Sigmoid colon (tissue), 7 donors: Measurements from ENCODE around the gene NELFA. TPM values are rescaled to one million over a fixed set of nuclear protein-coding genes. Genes with fewer than 3 reads are reported as not detected.

Source experiments
- DNase-seq: peaks from one replicate; pipeline ENCODE4 v3.0.0-alpha.2; 2019
- H3K27ac ChIP-seq, 4 donors: fragments of 200-600 bp; sonication (generic); one replicate each; pipeline ENCODE4 v1.5.1; 2016 to 2019; ENCODE audit warnings: mild to moderate bottlenecking in 1 of 4
- H3K27me3 ChIP-seq, 3 donors: fragments of 200-600 bp; sonication (generic); one replicate each; pipeline ENCODE4 v1.5.1; 2019; ENCODE audit warnings: mild to moderate bottlenecking in 1 of 3
- H3K36me3 ChIP-seq, 4 donors: fragments of 200-600 bp; sonication (generic); one replicate each; pipeline ENCODE4 v1.5.1; 2016 to 2019
- H3K4me1 ChIP-seq, 4 donors: fragments of 200-600 bp; sonication (generic); one replicate each; pipeline ENCODE4 v1.5.1; 2017 to 2019
- H3K4me3 ChIP-seq, 4 donors: fragments of 200-600 bp; sonication (generic); one replicate each; pipeline ENCODE4 v1.5.1; 2017 to 2019; ENCODE audit warnings: mild to moderate bottlenecking in 2 of 4, moderate library complexity in 1 of 4
- H3K9me3 ChIP-seq, 4 donors: fragments of 200-600 bp in 3 of 4; sonication (generic) in 3 of 4; one replicate each; pipeline versions ENCODE4 v1.5.1 to v1.6.1; 2013 to 2019
- CTCF ChIP-seq, 4 experiments: fragments of 450-650 bp in 3 of 4; fragments of 200-600 bp in 1 of 4; IDR thresholded peaks; one replicate each; pipeline ENCODE4 v1.5.1; 2016 to 2019; ENCODE audit warnings: antibody characterized with exemption in 4 of 4, mild to moderate bottlenecking in 3 of 4, moderate library complexity in 2 of 4
- EP300 ChIP-seq, 4 donors: sonication (generic); formaldehyde crosslinking; IDR thresholded peaks; one replicate each; pipeline ENCODE4 v1.6.1; 2017; ENCODE audit warnings: antibody characterized with exemption in 4 of 4
- POLR2A ChIP-seq, 2 donors: fragments of 450-650 bp; IDR thresholded peaks; one replicate each; pipeline ENCODE4 v1.6.1; 2016; ENCODE audit warnings: antibody characterized with exemption in 2 of 2, mild to moderate bottlenecking in 2 of 2, moderate library complexity in 2 of 2
- POLR2AphosphoS5 ChIP-seq, 4 donors: sonication (generic); formaldehyde crosslinking; IDR thresholded peaks; one replicate each; pipeline ENCODE4 v1.6.1; 2017; ENCODE audit warnings: antibody characterized with exemption in 4 of 4
- WGBS, 2 donors: extraction: QIAGEN DNeasy Blood & Tissue Kit; methylation state at CpG; one replicate each; pipeline ENCODE4 v1.1.7; 2013; 5-methylcytosine and 5-hydroxymethylcytosine counted together
- intact Hi-C: fragments of 100-400 bp; cut with DNase I; formaldehyde crosslinking; loops from one replicate; pipeline ENCODE4 v1.15.1; 2023
- polyA plus RNA-seq, 3 donors: library from polyadenylated mRNA; stranded (reverse); fragments of 200-250 nt; gene quantifications; one replicate each; pipeline ENCODE4 v1.2.3, GENCODE V29; 2013
- total RNA-seq, 4 donors: library from RNA; depleted of rRNA; stranded (reverse); fragments of >200 nt; gene quantifications; one replicate each; pipeline ENCODE4 v1.1.0, GENCODE V29; 2016
- donor health status: healthy with polysubstance abuse.
- donor health status: Bipolar disorder and iron deficiency.
- donor health status: healthy.

Gene NELFA
- total and polyA plus RNA-seq, 7 donors, result 13.8 to 27.4 (median 15.3) TPM

GRCh38 chr4:1972414-1972813, 36.4 kb downstream of the NELFA start:
- no peak overlapping the region for H3K27ac ChIP-seq
- peaks cover 22 to 65% (median 32%) of the 10 kb centered on the region in 4 donors for H3K36me3 ChIP-seq
- no peaks in the 10 kb centered on the region for H3K9me3 ChIP-seq
- WGBS, 2 donors, result 95 to 97% methylated on average over 10 of the region's 10 CpGs
- no peaks in the 10 kb centered on the region for H3K27me3 ChIP-seq
- peak; percentile 40 for DNase-seq
- intact Hi-C loops, result no loop called here
- H3K4me3 ChIP-seq, result no peak overlapping the region
- H3K4me1 ChIP-seq, result no peaks in the 10 kb centered on the region
- TF ChIP-seq POLR2AphosphoS5 (IDR thresholded peaks at IDR 0.05) (no peak), CTCF (IDR thresholded peaks at IDR 0.05) (no peak), EP300 (IDR thresholded peaks at IDR 0.05) (no peak), POLR2A (IDR thresholded peaks at IDR 0.05) (no peak)

GRCh38 chr4:1971456-1972200, 37.1 kb downstream of the NELFA start:
- H3K27ac ChIP-seq, result no peak overlapping the region
- peak; percentile 44 for DNase-seq
- H3K9me3 ChIP-seq, result no peaks in the 10 kb centered on the region
- intact Hi-C loops, result no loop called here
- no peaks in the 10 kb centered on the region for H3K27me3 ChIP-seq
- 95% methylated on average over 16 of the region's 16 CpGs for WGBS, 2 donors
- H3K36me3 ChIP-seq, result peaks cover 14 to 57% (median 26%) of the 10 kb centered on the region in 4 donors
- H3K4me3 ChIP-seq, result no peak overlapping the region
- TF ChIP-seq CTCF (IDR thresholded peaks at IDR 0.05) (no peak), EP300 (IDR thresholded peaks at IDR 0.05) (no peak), POLR2AphosphoS5 (IDR thresholded peaks at IDR 0.05) (no peak), POLR2A (IDR thresholded peaks at IDR 0.05) (no peak)
- no peaks in the 10 kb centered on the region for H3K4me1 ChIP-seq

DNA sequence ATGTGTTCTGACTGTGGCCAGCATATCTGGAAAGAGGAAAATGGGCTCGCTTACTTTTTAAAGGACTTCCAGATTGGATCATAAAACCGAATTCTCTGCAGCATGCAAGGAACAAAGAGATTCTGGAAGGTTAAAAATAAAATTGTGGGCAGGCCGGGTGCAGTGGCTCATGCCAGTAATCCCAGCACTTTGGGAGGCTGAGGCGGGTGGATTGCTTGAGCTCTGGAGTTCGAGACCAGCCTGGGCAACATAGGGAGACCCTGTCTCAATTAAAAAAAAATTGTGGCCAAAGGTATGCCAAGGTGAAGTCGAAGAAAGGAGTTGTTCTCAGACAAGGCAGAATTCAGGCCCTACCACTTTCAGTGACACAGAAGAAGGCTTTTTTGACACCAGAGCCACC, 37.8 kb downstream of the NELFA start:
- no peak for DNase-seq
- Histone ChIP-seq H3K4me3 (no peak overlapping the region), H3K27ac (no peak overlapping the region), H3K27me3 (no peaks in the 10 kb centered on the region), H3K36me3 (peaks cover 9 to 50% (median 20%) of the 10 kb centered on the region in 4 donors), H3K4me1 (no peaks in the 10 kb centered on the region), H3K9me3 (no peaks in the 10 kb centered on the region)
- intact Hi-C loops, result no loop called here
- 94 to 95% methylated on average over 6 of the region's 6 CpGs for WGBS, 2 donors
- TF ChIP-seq POLR2AphosphoS5 (IDR thresholded peaks at IDR 0.05) (no peak), EP300 (IDR thresholded peaks at IDR 0.05) (no peak), CTCF (IDR thresholded peaks at IDR 0.05) (no peak), POLR2A (IDR thresholded peaks at IDR 0.05) (no peak)

GRCh38 chr4:1969928-1970723, 38.6 kb downstream of the NELFA start:
- 96 to 97% methylated on average over 17 of the region's 17 CpGs for WGBS, 2 donors
- peaks cover under 1 to 46% (median 13%) of the 10 kb centered on the region in 4 donors for H3K36me3 ChIP-seq
- peak; percentile 30 for DNase-seq

More at GRCh38 chr4:1969928-1970723, 38.6 kb downstream of the NELFA start:
- H3K27me3 ChIP-seq, result no peaks in the 10 kb centered on the region
- H3K4me1 ChIP-seq, result no peaks in the 10 kb centered on the region
- no peak overlapping the region for H3K4me3 ChIP-seq
- intact Hi-C loops, result no loop called here
- no peaks in the 10 kb centered on the region for H3K9me3 ChIP-seq
- TF ChIP-seq EP300 (IDR thresholded peaks at IDR 0.05) (no peak), POLR2AphosphoS5 (IDR thresholded peaks at IDR 0.05) (no peak), POLR2A (IDR thresholded peaks at IDR 0.05) (no peak), CTCF (IDR thresholded peaks at IDR 0.05) (no peak)
- no peak overlapping the region for H3K27ac ChIP-seq
